ENCODE results near the gene FKBP1B.

Gene FKBP1B

DNA sequence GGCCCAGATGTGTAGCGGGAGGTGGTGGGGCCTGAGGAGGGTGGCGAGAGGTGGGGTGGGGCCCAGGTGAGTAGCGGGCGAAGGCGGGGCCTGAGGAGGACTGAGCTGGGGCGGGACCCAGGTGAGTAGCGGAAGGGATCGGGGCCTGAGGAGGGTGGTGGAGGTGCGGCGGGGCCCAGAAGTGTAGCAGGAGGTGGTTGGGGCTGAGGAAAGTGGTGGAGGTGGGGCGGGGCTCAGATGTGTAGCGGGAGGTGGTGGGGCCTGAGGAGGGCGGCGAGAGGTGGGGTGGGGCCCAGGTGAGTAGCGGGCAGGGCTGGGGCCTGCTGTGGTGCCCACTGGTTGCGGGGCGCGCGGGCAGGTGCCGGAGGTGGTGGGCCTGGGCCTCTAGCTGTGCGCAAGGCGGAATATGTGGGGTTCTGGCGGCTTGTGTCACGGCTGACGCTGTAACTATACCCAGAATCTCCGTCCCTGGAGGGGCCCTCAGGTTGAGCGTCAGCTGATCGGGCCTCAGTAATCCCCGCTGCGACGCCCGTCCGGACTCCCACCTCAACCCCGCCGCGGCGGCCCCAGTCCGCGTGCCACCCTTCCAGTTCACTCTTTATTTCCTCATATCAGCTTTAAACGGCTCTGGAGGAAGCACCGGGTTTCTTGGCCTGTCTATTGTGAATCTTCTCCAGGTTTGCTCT is 27.5 kb downstream of the FKBP1B start (continued):
- TF ChIP-seq PRDM10 (tag by site-specific recombination; IDR thresholded peaks at IDR 0.05) (no peak), MYNN (tag by site-specific recombination; IDR thresholded peaks at IDR 0.05; ENCODE audit: borderline replicate concordance) (no peak), WT1 (tag by site-specific recombination; IDR thresholded peaks at IDR 0.05) (no peak), ZBTB21 (tag by site-specific recombination; IDR thresholded peaks at IDR 0.05) (no peak), ZBTB7A (tag by site-specific recombination; IDR thresholded peaks at IDR 0.05; ENCODE audit: low read depth) (no peak), ZNF175 (tag by site-specific recombination; IDR thresholded peaks at IDR 0.05) (no peak), GLI2 (tag by site-specific recombination; IDR thresholded peaks at IDR 0.05; ENCODE audit: borderline replicate concordance, low read depth) (no peak), ZNF571 (tag by site-specific recombination; IDR thresholded peaks at IDR 0.05) (no peak), RBAK (tag by site-specific recombination; IDR thresholded peaks at IDR 0.05) (no peak), ZNF501 (tag by site-specific recombination; IDR thresholded peaks at IDR 0.05) (no peak), ATF2 (tag by site-specific recombination; IDR thresholded peaks at IDR 0.05; ENCODE audit: low read depth) (no peak), ZNF837 (tag by site-specific recombination; IDR thresholded peaks at IDR 0.05) (no peak), ZNF10 (tag by site-specific recombination; IDR thresholded peaks at IDR 0.05) (no peak), ZNF24 (tag by site-specific recombination; IDR thresholded peaks at IDR 0.05) (no peak), ZNF600 (tag by site-specific recombination; IDR thresholded peaks at IDR 0.05) (0 out of 2 replicates have a peak, but pooled peaks have one; percentile 36), ZNF423 (tag by site-specific recombination; IDR thresholded peaks at IDR 0.05) (no peak), KLF10 (tag by site-specific recombination; IDR thresholded peaks at IDR 0.05) (no peak), ZNF624 (tag by site-specific recombination; IDR thresholded peaks at IDR 0.05) (no peak), ZNF426 (tag by site-specific recombination; IDR thresholded peaks at IDR 0.05) (no peak), ZNF664 (tag by site-specific recombination; IDR thresholded peaks at IDR 0.05) (no peak), OVOL3 (tag by site-specific recombination; IDR thresholded peaks at IDR 0.05) (no peak), ZBTB1 (tag by site-specific recombination; IDR thresholded peaks at IDR 0.05) (no peak), PRDM6 (tag by site-specific recombination; IDR thresholded peaks at IDR 0.05) (no peak), IKZF3 (tag by site-specific recombination; IDR thresholded peaks at IDR 0.05) (no peak), HOXD13 (CRISPR knock-in tag; IDR thresholded peaks at IDR 0.05; ENCODE audit: borderline replicate concordance) (no peak), ZNF544 (tag by site-specific recombination; IDR thresholded peaks at IDR 0.05) (no peak)
- TF ChIP-seq, protein P1, sequence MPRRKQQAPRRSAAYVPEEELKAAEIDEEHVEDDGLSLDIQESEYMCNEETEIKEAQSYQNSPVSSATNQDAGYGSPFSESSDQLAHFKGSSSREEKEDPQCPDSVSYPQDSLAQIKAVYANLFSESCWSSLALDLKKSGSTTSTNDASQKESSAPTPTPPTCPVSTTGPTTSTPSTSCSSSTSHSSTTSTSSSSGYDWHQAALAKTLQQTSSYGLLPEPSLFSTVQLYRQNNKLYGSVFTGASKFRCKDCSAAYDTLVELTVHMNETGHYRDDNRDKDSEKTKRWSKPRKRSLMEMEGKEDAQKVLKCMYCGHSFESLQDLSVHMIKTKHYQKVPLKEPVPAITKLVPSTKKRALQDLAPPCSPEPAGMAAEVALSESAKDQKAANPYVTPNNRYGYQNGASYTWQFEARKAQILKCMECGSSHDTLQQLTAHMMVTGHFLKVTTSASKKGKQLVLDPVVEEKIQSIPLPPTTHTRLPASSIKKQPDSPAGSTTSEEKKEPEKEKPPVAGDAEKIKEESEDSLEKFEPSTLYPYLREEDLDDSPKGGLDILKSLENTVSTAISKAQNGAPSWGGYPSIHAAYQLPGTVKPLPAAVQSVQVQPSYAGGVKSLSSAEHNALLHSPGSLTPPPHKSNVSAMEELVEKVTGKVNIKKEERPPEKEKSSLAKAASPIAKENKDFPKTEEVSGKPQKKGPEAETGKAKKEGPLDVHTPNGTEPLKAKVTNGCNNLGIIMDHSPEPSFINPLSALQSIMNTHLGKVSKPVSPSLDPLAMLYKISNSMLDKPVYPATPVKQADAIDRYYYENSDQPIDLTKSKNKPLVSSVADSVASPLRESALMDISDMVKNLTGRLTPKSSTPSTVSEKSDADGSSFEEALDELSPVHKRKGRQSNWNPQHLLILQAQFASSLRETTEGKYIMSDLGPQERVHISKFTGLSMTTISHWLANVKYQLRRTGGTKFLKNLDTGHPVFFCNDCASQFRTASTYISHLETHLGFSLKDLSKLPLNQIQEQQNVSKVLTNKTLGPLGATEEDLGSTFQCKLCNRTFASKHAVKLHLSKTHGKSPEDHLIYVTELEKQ (tag by site-specific recombination; IDR thresholded peaks at IDR 0.05; ENCODE audit: borderline replicate concordance), result no peak
- TF ChIP-seq, protein P2, sequence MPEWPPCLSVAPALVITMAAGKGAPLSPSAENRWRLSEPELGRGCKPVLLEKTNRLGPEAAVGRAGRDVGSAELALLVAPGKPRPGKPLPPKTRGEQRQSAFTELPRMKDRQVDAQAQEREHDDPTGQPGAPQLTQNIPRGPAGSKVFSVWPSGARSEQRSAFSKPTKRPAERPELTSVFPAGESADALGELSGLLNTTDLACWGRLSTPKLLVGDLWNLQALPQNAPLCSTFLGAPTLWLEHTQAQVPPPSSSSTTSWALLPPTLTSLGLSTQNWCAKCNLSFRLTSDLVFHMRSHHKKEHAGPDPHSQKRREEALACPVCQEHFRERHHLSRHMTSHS (tag by site-specific recombination; IDR thresholded peaks at IDR 0.05), result no peak
- TF ChIP-seq, protein P3, sequence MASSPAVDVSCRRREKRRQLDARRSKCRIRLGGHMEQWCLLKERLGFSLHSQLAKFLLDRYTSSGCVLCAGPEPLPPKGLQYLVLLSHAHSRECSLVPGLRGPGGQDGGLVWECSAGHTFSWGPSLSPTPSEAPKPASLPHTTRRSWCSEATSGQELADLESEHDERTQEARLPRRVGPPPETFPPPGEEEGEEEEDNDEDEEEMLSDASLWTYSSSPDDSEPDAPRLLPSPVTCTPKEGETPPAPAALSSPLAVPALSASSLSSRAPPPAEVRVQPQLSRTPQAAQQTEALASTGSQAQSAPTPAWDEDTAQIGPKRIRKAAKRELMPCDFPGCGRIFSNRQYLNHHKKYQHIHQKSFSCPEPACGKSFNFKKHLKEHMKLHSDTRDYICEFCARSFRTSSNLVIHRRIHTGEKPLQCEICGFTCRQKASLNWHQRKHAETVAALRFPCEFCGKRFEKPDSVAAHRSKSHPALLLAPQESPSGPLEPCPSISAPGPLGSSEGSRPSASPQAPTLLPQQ (tag by site-specific recombination; IDR thresholded peaks at IDR 0.05), result peak; percentile 87

Data from HEK293 (cell line).